ENCODE measurements around the gene SRRD.

- TF ChIP-seq CTCF (IDR thresholded peaks at IDR 0.05 in 8 of 11, conservative IDR thresholded peaks at IDR 0.05 in 3 of 11) (no peak), POLR2A (IDR thresholded peaks at IDR 0.05) (no peak)
These were observed 44.1 kb downstream of the SRRD start for GRCh38 chr22:26527574-26528465.

All from spleen (tissue), 7 donors.